Upper lobe of left lung (tissue), 6 donors: ENCODE results near the gene CSGALNACT2. TPM values are rescaled to one million over a fixed set of nuclear protein-coding genes. Genes with fewer than 3 reads are reported as not detected.

Source experiments
- ATAC-seq, 2 donors: fragments of 200-7000 bp; cut with Tn5 transposase; one replicate each; pipeline ENCODE4 v1.9.1; 2022; ENCODE audit warnings: mild to moderate bottlenecking in 2 of 2, moderate library complexity in 2 of 2; ENCODE audit not compliant: low FRiP score in 2 of 2
- DNase-seq, 2 donors: peaks; one replicate each; pipeline ENCODE4 v3.0.0-alpha.2; 2019 to 2020
- H3K27ac ChIP-seq, 4 donors: fragments of 200-600 bp; sonication (generic); one replicate each; pipeline ENCODE4 v1.5.1; 2016 to 2019
- H3K27me3 ChIP-seq, 4 donors: fragments of 200-600 bp; sonication (generic); one replicate each; pipeline ENCODE4 v1.5.1; 2017 to 2019
- H3K36me3 ChIP-seq, 4 donors: fragments of 200-600 bp; sonication (generic); one replicate each; pipeline ENCODE4 v1.5.1; 2016 to 2019
- H3K4me1 ChIP-seq, 4 donors: fragments of 200-600 bp; sonication (generic); one replicate each; pipeline ENCODE4 v1.5.1; 2018 to 2019
- H3K4me3 ChIP-seq, 4 donors: fragments of 200-600 bp; sonication (generic); one replicate each; pipeline ENCODE4 v1.5.1; 2017 to 2019; ENCODE audit warnings: mild to moderate bottlenecking in 2 of 4, moderate library complexity in 1 of 4
- H3K9me3 ChIP-seq, 4 donors: fragments of 200-600 bp; sonication (generic); one replicate each; pipeline ENCODE4 v1.5.1; 2018 to 2019
- CTCF ChIP-seq, 6 experiments: fragments of 450-650 bp in 4 of 6; fragments of 200-600 bp in 2 of 6; sonication (generic) in 2 of 6; IDR thresholded peaks; one replicate each; pipeline ENCODE4 v1.5.1; 2016 to 2019; ENCODE audit warnings: antibody characterized with exemption in 6 of 6
- EP300 ChIP-seq, 4 donors: sonication (generic); formaldehyde crosslinking; IDR thresholded peaks; one replicate each; pipeline ENCODE4 v1.5.1; 2017; ENCODE audit warnings: antibody characterized with exemption in 4 of 4, control low read depth in 2 of 4
- POLR2A ChIP-seq, 4 donors: fragments of 450-650 bp; IDR thresholded peaks; one replicate each; pipeline ENCODE4 v1.5.1; 2016 to 2017; ENCODE audit warnings: antibody characterized with exemption in 4 of 4, mild to moderate bottlenecking in 2 of 4
- POLR2AphosphoS5 ChIP-seq, 2 donors: sonication (generic); formaldehyde crosslinking; IDR thresholded peaks; one replicate each; pipeline ENCODE4 v1.5.1; 2017; ENCODE audit warnings: antibody characterized with exemption in 2 of 2
- WGBS, 2 donors: methylation state at CpG; one replicate each; pipeline ENCODE4 v1.1.5; 2017 to 2018; 5-methylcytosine and 5-hydroxymethylcytosine counted together
- total RNA-seq, 6 donors: library from RNA; depleted of rRNA in 4 of 6; stranded (reverse); fragments of >200 nt in 4 of 6; gene quantifications; one replicate each; pipeline versions ENCODE4 v1.1.0 to v1.2.1, GENCODE V29; 2016 to 2021
- donor health status: DM: no; HTN: no; CAD: no; lungs with moderate emphysema.
- donor health status: DM: no; HTN: yes; CAD: no; lungs with severe emphysema.

Gene CSGALNACT2
- total RNA-seq, 6 donors from 2014 or later, result 30.5 to 47.1 (median 35.1) TPM

DNA sequence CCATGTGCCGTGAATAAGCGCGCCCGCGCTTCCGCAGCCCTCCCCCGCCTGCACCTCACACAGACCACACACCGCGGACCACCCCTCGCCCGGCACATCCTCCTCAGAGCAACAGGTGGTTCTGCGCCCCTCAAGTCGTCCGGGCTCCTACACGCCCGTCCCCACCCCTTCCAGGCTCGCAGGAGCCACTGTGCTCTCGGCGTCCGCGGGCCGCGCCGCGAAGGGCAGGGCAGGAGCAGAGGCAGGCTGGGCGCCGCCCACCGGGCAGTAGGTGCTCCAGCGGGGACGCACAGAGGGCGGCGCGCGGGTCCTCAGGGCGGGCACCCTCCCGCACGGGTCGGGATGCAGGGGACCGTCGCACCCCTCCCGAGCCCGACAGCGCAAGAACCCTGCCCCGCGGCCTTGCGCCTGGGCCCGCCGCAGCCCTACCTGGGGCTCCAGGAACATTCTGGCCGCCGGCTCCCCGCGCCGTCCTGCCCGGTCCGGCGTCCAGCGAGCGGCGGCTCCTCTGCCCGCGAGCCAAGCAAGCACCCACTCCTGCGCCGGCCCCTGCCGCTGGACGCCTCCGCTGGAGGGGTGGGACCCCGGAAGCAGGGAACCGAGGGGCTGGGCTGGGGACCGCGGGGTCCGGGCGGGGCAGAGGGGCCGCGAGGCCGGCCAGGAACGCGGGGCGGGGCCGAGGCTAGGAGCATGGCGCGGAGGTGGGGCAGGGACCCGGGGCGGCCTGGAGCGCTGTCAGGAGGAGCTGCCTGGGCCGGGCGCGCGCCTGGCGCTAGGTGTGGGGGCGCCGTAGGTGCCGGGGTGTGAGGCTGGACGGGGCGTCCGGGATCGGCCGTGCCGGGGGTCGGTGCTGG lies 91.2 kb downstream of the CSGALNACT2 start:
- Histone ChIP-seq H3K4me1 (peaks cover 10 to 19% (median 11%) of the 10 kb centered on the region in 4 donors), H3K27me3 (peaks cover 0 to 22% (median 12%) of the 10 kb centered on the region in 4 donors), H3K9me3 (no peaks in the 10 kb centered on the region), H3K27ac (peak overlapping the region in 2 of 4 donors; percentile 26 to 61), H3K4me3 (peak overlapping the region; percentile 16 to 63 (median 57)), H3K36me3 (no peaks in the 10 kb centered on the region)
- ATAC-seq (peak; percentile 5 to 13), DNase-seq (peak; percentile 30 to 89)
- TF ChIP-seq EP300 (IDR thresholded peaks at IDR 0.05), result no peak
- TF ChIP-seq POLR2A (IDR thresholded peaks at IDR 0.05), result no peak
- TF ChIP-seq POLR2AphosphoS5 (IDR thresholded peaks at IDR 0.05), result no peak
- TF ChIP-seq CTCF (IDR thresholded peaks at IDR 0.05), result no peak
- WGBS, 2 donors, result 0 to 3% methylated on average over 3 to 38 of the region's 99 CpGs

GRCh38 chr10:43230101-43230908 lies 92.1 kb downstream of the CSGALNACT2 start:
- H3K9me3 ChIP-seq, result no peaks in the 10 kb centered on the region
- H3K4me3 ChIP-seq, result peak overlapping the region in 3 of 4 donors; percentile 56 to 63 (median 58)
- H3K4me1 ChIP-seq, result peaks cover 10 to 19% (median 11%) of the 10 kb centered on the region in 4 donors
- DNase-seq (peak; percentile 17 to 66), ATAC-seq (no peak)
- peak overlapping the region in 1 of 4 donors; percentile 61 for H3K27ac ChIP-seq
- H3K36me3 ChIP-seq, result no peaks in the 10 kb centered on the region
- no peak for TF ChIP-seq EP300 (IDR thresholded peaks at IDR 0.05)
- TF ChIP-seq CTCF (IDR thresholded peaks at IDR 0.05), result no peak
- TF ChIP-seq POLR2AphosphoS5 (IDR thresholded peaks at IDR 0.05), result no peak
- TF ChIP-seq POLR2A (IDR thresholded peaks at IDR 0.05), result no peak
- 31% methylated on average over 30 of the region's 35 CpGs; no CpG with 5 or more reads in 1 of the 2 donors for WGBS, 2 donors
- H3K27me3 ChIP-seq, result peaks cover 0 to 22% (median 12%) of the 10 kb centered on the region in 4 donors

DNA sequence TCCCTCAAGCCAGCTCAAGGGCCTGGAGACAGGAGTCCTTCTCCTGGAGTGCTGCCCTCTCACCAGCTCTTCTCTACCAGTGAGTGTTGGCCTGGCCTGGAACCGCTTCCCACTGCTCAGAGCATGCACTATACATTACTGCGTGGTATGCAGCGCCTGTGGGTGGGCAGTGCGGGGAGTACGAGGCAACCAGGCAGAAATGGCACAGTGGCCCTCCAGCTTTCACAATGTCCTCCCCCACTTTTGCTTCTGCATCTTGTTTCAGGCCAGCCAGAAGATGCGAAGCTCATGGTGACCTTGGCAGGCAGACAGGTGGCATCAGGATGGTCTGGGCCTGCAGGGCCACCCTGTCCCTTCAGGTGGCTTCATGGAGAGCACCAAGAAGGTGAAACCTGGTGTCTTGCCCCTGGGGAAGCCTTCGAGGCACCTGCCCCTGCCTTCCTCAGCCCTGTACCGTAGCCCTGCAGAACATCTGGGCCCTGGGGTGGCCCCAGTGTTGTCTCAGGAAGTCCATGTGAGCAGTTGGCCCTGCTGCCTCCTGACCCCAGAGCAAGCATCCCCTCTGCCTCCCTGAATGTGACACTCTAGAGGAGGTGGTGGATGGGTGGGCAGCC lies 92.8 kb downstream of the CSGALNACT2 start:
- H3K36me3 ChIP-seq, result no peaks in the 10 kb centered on the region
- H3K27me3 ChIP-seq, result peaks cover 0 to 22% (median 12%) of the 10 kb centered on the region in 4 donors
- ATAC-seq (no peak), DNase-seq (no peak)
- TF ChIP-seq POLR2A (IDR thresholded peaks at IDR 0.05), result no peak
- no peak for TF ChIP-seq CTCF (IDR thresholded peaks at IDR 0.05)
- TF ChIP-seq POLR2AphosphoS5 (IDR thresholded peaks at IDR 0.05), result no peak
- no peak for TF ChIP-seq EP300 (IDR thresholded peaks at IDR 0.05)
- no peak overlapping the region for H3K27ac ChIP-seq
- H3K9me3 ChIP-seq, result no peaks in the 10 kb centered on the region
- H3K4me3 ChIP-seq, result no peak overlapping the region
- 86 to 87% methylated on average over 6 to 8 of the region's 8 CpGs for WGBS, 2 donors
- H3K4me1 ChIP-seq, result peaks cover 10 to 19% (median 11%) of the 10 kb centered on the region in 4 donors

GRCh38 chr10:43231523-43232078 lies 93.4 kb downstream of the CSGALNACT2 start:
- no peak overlapping the region for H3K27ac ChIP-seq
- DNase-seq, result peak; percentile 22 to 31
- peaks cover 10 to 19% (median 11%) of the 10 kb centered on the region in 4 donors for H3K4me1 ChIP-seq
- peaks cover 0 to 22% (median 12%) of the 10 kb centered on the region in 4 donors for H3K27me3 ChIP-seq
- H3K36me3 ChIP-seq, result no peaks in the 10 kb centered on the region
- TF ChIP-seq POLR2A (IDR thresholded peaks at IDR 0.05) (no peak), EP300 (IDR thresholded peaks at IDR 0.05) (no peak), CTCF (IDR thresholded peaks at IDR 0.05) (no peak)
- WGBS, 2 donors, result 60 to 70% methylated on average over 1 to 6 of the region's 6 CpGs
- no peaks in the 10 kb centered on the region for H3K9me3 ChIP-seq
- no peak for ATAC-seq
- H3K4me3 ChIP-seq, result no peak overlapping the region
